HepG2 (cell line): ENCODE data around the gene KLF12. TPM values are rescaled to one million over a fixed set of nuclear protein-coding genes. Genes with fewer than 3 reads are reported as not detected.
A peak's percentile ranks its signal among the peaks of the same experiment; 100 is the strongest.

Experiments used
- ATF1 ChIP-seq: IDR thresholded peaks from 2 replicates; pipeline ENCODE4 v1.6.1; 2016; ENCODE audit warnings: mild to moderate bottlenecking, control low read depth
- ATF3 ChIP-seq: sonication (generic); formaldehyde crosslinking; IDR thresholded peaks from 2 replicates; pipeline ENCODE4 v1.4.0; 2020; ENCODE audit warnings: missing genetic modification reagents
- CTCF ChIP-seq: sonication (generic); formaldehyde crosslinking; IDR thresholded peaks from 2 replicates; pipeline ENCODE4 v1.5.0; 2020; ENCODE audit warnings: mild to moderate bottlenecking, missing genetic modification reagents, moderate library complexity
- MAFK ChIP-seq, 2 experiments: IDR thresholded peaks in 1 of 2; conservative IDR thresholded peaks in 1 of 2; 2 replicates each; pipeline ENCODE4 v1.6.1; 2011; ENCODE audit warnings: improper control_type of control experiment in 2 of 2, low read length in 2 of 2
- NFAT5 ChIP-seq: sonication (generic); formaldehyde crosslinking; IDR thresholded peaks from 2 replicates; pipeline ENCODE4 v1.4.0; 2020; ENCODE audit warnings: missing genetic modification reagents
- NFE2L2 ChIP-seq: fragments of 150-350 bp; IDR thresholded peaks from 2 replicates; pipeline ENCODE4 v1.6.1; 2014; ENCODE audit warnings: low read length
- PRDM15 ChIP-seq: sonication (generic); formaldehyde crosslinking; IDR thresholded peaks from 2 replicates; pipeline ENCODE4 v1.4.0; 2020; ENCODE audit warnings: missing genetic modification reagents
- RAD21 ChIP-seq: fragments of 450-650 bp; formaldehyde crosslinking; IDR thresholded peaks from 2 replicates; pipeline ENCODE4 v1.5.0; 2020; ENCODE audit warnings: mild to moderate bottlenecking
- REXO4 ChIP-seq: sonication (generic); formaldehyde crosslinking; IDR thresholded peaks from 2 replicates; pipeline ENCODE4 v1.8.0; 2022; ENCODE audit warnings: missing genetic modification reagents, mild to moderate bottlenecking, borderline replicate concordance
- SRY ChIP-seq: sonication (generic); formaldehyde crosslinking; IDR thresholded peaks from 2 replicates; pipeline ENCODE4 v1.8.0; 2022; ENCODE audit warnings: mild to moderate bottlenecking, missing genetic modification reagents
- TAF1 ChIP-seq: sonication (generic); formaldehyde crosslinking; IDR thresholded peaks from 2 replicates; pipeline ENCODE4 v1.4.0; 2020; ENCODE audit warnings: missing genetic modification reagents
- YY1 ChIP-seq: IDR thresholded peaks from 2 replicates; pipeline ENCODE4 v1.6.1; 2011; ENCODE audit warnings: low read length, low read depth, moderate library complexity, mild to moderate bottlenecking; ENCODE audit not compliant: insufficient read depth, insufficient replicate concordance
- ZKSCAN5 ChIP-seq: sonication (generic); formaldehyde crosslinking; IDR thresholded peaks from 2 replicates; pipeline ENCODE4 v1.5.1; 2020; ENCODE audit warnings: mild to moderate bottlenecking, missing genetic modification reagents
- ZNF512 ChIP-seq: sonication (generic); formaldehyde crosslinking; IDR thresholded peaks from 2 replicates; pipeline ENCODE4 v1.4.0; 2020; ENCODE audit warnings: mild to moderate bottlenecking, missing genetic modification reagents
- ZNF576 ChIP-seq: sonication (generic); formaldehyde crosslinking; IDR thresholded peaks from 2 replicates; pipeline ENCODE4 v1.4.0; 2020; ENCODE audit warnings: mild to moderate bottlenecking, missing genetic modification reagents
- polyA plus RNA-seq, 8 experiments: library from polyadenylated mRNA; depleted of rRNA in 3 of 8; stranded (reverse) in 7 of 8; unstranded in 1 of 8; fragments of >200 nt; fragmentation: Illumina TruSeq in 4 of 8; extraction: Trizol in 4 of 8; gene quantifications; 2 replicates each; pipeline versions ENCODE4 v1.2.1 to v1.2.3, GENCODE V29; 2011 to 2016; ENCODE audit warnings: low read depth in 4 of 8, missing spikeins in 1 of 8, mixed read lengths in 1 of 8; ENCODE audit not compliant: insufficient read depth in 1 of 8
- total RNA-seq, 5 experiments: library from RNA; depleted of rRNA; stranded (reverse); fragments of >200 nt; fragmentation: Illumina TruSeq; extraction: Trizol; gene quantifications; 2 replicates each; pipeline ENCODE4 v1.2.3, GENCODE V29; 2016; ENCODE audit warnings: low read depth in 1 of 5

KLF12 gene
- total and polyA plus RNA-seq, 2 of the 13 experiments (the other 11 are each of a cell fraction or from before 2014, with no cell fraction given): 0.66 to 1.5 TPM

- TF ChIP-seq CTCF (CRISPR knock-in tag) (no peak), RAD21 (CRISPR knock-in tag) (no peak), TAF1 (CRISPR knock-in tag) (no peak), SRY (CRISPR knock-in tag) (no peak), ZNF576 (CRISPR knock-in tag) (no peak), NFAT5 (CRISPR knock-in tag) (no peak), REXO4 (CRISPR knock-in tag) (no peak), PRDM15 (CRISPR knock-in tag) (no peak), NFE2L2 (peak; percentile 71), MAFK (conservative IDR thresholded peaks at IDR 0.05 in 1 of 2, IDR thresholded peaks at IDR 0.05 in 1 of 2; ENCODE audit: low read length in 2 of 2) (peak; percentile 30 to 63; a peak in 2 of 4 replicates), ATF3 (no peak), ZKSCAN5 (no peak), ATF1 (CRISPR knock-in tag) (no peak), YY1 (no peak), ZNF512 (CRISPR knock-in tag) (no peak)
- TF ChIP-seq, all 625 proteins: peak for 3
Measured at GRCh38 chr13:74144269-74144668, 10.1 kb upstream of the KLF12 start (continued).
